Astrocyte (in vitro differentiated cells and primary cell): ENCODE measurements around the gene ELOVL7. TPM values are rescaled to one million over a fixed set of nuclear protein-coding genes. Genes with fewer than 3 reads are reported as not detected.
"Not testable (repeated sequence)": the region's sequence is repeated elsewhere in the genome, so short reads cannot be mapped to it uniquely, and the experiment has no call there.

Experiments used
- DNase-seq: peaks from one replicate; pipeline ENCODE4 v3.0.0-alpha.2; 2010; ENCODE audit warnings: low read depth
- FAIRE-seq: peaks from 2 replicates; lab custom pipeline; 2011; peaks lifted over from hg19 to GRCh38; lab: Jason Lieb, UNC
- H2AFZ ChIP-seq: 2 replicates; pipeline ENCODE4 v1.6.0; 2012; ENCODE audit warnings: low read depth, low read length, inconsistent platforms
- H3K27ac ChIP-seq: 2 replicates; pipeline ENCODE4 v1.5.1; 2011; ENCODE audit warnings: low read depth, low read length, inconsistent platforms
- H3K27me3 ChIP-seq: 2 replicates; pipeline ENCODE4 v1.6.0; 2011; ENCODE audit warnings: low read length, inconsistent platforms; ENCODE audit not compliant: insufficient read depth
- H3K36me3 ChIP-seq: 2 replicates; pipeline ENCODE4 v1.5.1; 2011; ENCODE audit warnings: low read length, inconsistent platforms; ENCODE audit not compliant: insufficient read depth
- H3K4me1 ChIP-seq: 2 replicates; pipeline ENCODE4 v1.5.1; 2011; ENCODE audit warnings: low read length, inconsistent platforms; ENCODE audit not compliant: insufficient read depth
- H3K4me2 ChIP-seq: 2 replicates; pipeline ENCODE4 v1.6.0; 2012; ENCODE audit warnings: low read length, inconsistent platforms
- H3K4me3 ChIP-seq: 2 replicates; pipeline ENCODE4 v1.5.1; 2011; ENCODE audit warnings: low read depth, mild to moderate bottlenecking, low read length, inconsistent platforms; ENCODE audit not compliant: insufficient read depth
- H3K79me2 ChIP-seq: 2 replicates; pipeline ENCODE4 v1.6.0; 2012; ENCODE audit warnings: mild to moderate bottlenecking, low read length, inconsistent platforms; ENCODE audit not compliant: insufficient read depth
- H3K9ac ChIP-seq: 2 replicates; pipeline ENCODE4 v1.6.0; 2012; ENCODE audit warnings: mild to moderate bottlenecking, low read length, inconsistent platforms
- H3K9me3 ChIP-seq: 2 replicates; pipeline ENCODE4 v1.5.1; 2012; ENCODE audit warnings: low read depth, mild to moderate bottlenecking, low read length, inconsistent platforms; ENCODE audit not compliant: insufficient read depth
- H4K20me1 ChIP-seq: 2 replicates; pipeline ENCODE4 v1.6.0; 2012; ENCODE audit warnings: low read length, inconsistent platforms; ENCODE audit not compliant: insufficient read depth
- H3K27ac Mint-ChIP-seq: one replicate; pipeline ENCODE4 v1.8.0; 2021; ENCODE audit warnings: mild to moderate bottlenecking, mixed read lengths; ENCODE audit not compliant: unreplicated experiment
- H3K27me3 Mint-ChIP-seq: one replicate; pipeline ENCODE4 v1.8.0; 2021; ENCODE audit warnings: low read depth, mixed read lengths; ENCODE audit not compliant: unreplicated experiment
- H3K36me3 Mint-ChIP-seq: one replicate; pipeline ENCODE4 v1.8.0; 2021; ENCODE audit warnings: low read depth, mixed read lengths; ENCODE audit not compliant: unreplicated experiment
- H3K4me1 Mint-ChIP-seq: one replicate; pipeline ENCODE4 v1.8.0; 2021; ENCODE audit warnings: low read depth, mixed read lengths; ENCODE audit not compliant: unreplicated experiment
- H3K4me3 Mint-ChIP-seq: one replicate; pipeline ENCODE4 v1.8.0; 2021; ENCODE audit warnings: mild to moderate bottlenecking, moderate library complexity, mixed read lengths; ENCODE audit not compliant: unreplicated experiment
- H3K9me3 Mint-ChIP-seq: one replicate; pipeline ENCODE4 v1.8.0; 2021; ENCODE audit warnings: mild to moderate bottlenecking, mixed read lengths; ENCODE audit not compliant: unreplicated experiment
- EZH2 ChIP-seq: IDR thresholded peaks from 2 replicates; pipeline ENCODE4 v1.6.1; 2012; ENCODE audit warnings: mild to moderate bottlenecking, low read length, inconsistent platforms; ENCODE audit not compliant: insufficient read depth
- total RNA-seq: library from RNA; stranded (reverse); gene quantifications from 2 replicates; pipeline ENCODE4 v1.2.1, GENCODE V29; 2021
- TF ChIP-seq, protein P1 (sequence below): IDR thresholded peaks from 2 replicates; pipeline ENCODE4 v1.5.1; 2011; ENCODE audit warnings: low read depth, mild to moderate bottlenecking, inconsistent platforms, low read length, moderate library complexity; ENCODE audit not compliant: insufficient read depth

Gene ELOVL7
- total RNA-seq, 1 donor from 2014 or later = 1.0 TPM

DNA sequence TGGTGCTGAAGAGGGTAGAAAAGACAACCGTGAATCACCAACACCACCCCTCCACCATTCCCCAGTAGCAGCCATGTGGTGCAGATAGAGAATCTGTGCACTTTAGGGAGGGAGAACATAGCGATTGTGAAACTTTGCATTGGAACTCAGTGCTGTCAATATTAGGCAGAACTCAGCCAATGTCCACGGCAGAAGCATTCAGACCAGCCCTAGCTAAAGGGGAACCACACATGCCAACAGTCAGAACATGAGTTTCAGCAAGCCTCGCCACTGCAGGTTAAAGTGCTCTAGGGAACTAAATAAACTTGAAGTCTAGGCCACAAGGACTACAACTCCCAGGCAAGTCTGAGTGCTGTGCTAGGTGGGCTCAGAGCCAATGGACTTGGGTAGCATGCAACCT is 105.6 kb downstream of the ELOVL7 start:
- Histone ChIP-seq H3K27me3 (no peaks in the 10 kb centered on the region), H4K20me1 (no peaks in the 10 kb centered on the region), H3K27ac (no peak overlapping the region), H3K4me1 (no peaks in the 10 kb centered on the region), H3K9ac (no peak overlapping the region), H3K79me2 (no peaks in the 10 kb centered on the region), H3K4me3 (no peak overlapping the region), H3K4me2 (no peak overlapping the region), H3K9me3 (no peaks in the 10 kb centered on the region), H3K36me3 (no peaks in the 10 kb centered on the region), H2AFZ (no peak overlapping the region)
- no peak overlapping the region for H3K27ac Mint-ChIP-seq
- FAIRE-seq (no peak), DNase-seq (peak; percentile 2)
- no peaks in the 10 kb centered on the region for H3K27me3 Mint-ChIP-seq
- TF ChIP-seq EZH2 = no peak
- TF ChIP-seq, protein P1, sequence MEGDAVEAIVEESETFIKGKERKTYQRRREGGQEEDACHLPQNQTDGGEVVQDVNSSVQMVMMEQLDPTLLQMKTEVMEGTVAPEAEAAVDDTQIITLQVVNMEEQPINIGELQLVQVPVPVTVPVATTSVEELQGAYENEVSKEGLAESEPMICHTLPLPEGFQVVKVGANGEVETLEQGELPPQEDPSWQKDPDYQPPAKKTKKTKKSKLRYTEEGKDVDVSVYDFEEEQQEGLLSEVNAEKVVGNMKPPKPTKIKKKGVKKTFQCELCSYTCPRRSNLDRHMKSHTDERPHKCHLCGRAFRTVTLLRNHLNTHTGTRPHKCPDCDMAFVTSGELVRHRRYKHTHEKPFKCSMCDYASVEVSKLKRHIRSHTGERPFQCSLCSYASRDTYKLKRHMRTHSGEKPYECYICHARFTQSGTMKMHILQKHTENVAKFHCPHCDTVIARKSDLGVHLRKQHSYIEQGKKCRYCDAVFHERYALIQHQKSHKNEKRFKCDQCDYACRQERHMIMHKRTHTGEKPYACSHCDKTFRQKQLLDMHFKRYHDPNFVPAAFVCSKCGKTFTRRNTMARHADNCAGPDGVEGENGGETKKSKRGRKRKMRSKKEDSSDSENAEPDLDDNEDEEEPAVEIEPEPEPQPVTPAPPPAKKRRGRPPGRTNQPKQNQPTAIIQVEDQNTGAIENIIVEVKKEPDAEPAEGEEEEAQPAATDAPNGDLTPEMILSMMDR = no peak
- no peak overlapping the region for H3K4me3 Mint-ChIP-seq
- H3K4me1 Mint-ChIP-seq = no peaks in the 10 kb centered on the region
- peaks cover 7% of the 10 kb centered on the region for H3K9me3 Mint-ChIP-seq
- H3K36me3 Mint-ChIP-seq = no peaks in the 10 kb centered on the region

- H3K36me3 ChIP-seq, H3K4me1 Mint-ChIP-seq, H3K9ac ChIP-seq, H3K4me1 ChIP-seq, H3K4me3 ChIP-seq, H3K27ac Mint-ChIP-seq, H3K27me3 ChIP-seq, H3K4me3 Mint-ChIP-seq, H3K9me3 ChIP-seq, H3K27me3 Mint-ChIP-seq, H2AFZ ChIP-seq, H3K27ac ChIP-seq, DNase-seq, H3K4me2 ChIP-seq, H4K20me1 ChIP-seq, H3K9me3 Mint-ChIP-seq, H3K36me3 Mint-ChIP-seq, H3K79me2 ChIP-seq, FAIRE-seq: not testable (repeated sequence)
Observed at GRCh38 chr5:60730858-60731257, 113.2 kb downstream of the ELOVL7 start.

DNA sequence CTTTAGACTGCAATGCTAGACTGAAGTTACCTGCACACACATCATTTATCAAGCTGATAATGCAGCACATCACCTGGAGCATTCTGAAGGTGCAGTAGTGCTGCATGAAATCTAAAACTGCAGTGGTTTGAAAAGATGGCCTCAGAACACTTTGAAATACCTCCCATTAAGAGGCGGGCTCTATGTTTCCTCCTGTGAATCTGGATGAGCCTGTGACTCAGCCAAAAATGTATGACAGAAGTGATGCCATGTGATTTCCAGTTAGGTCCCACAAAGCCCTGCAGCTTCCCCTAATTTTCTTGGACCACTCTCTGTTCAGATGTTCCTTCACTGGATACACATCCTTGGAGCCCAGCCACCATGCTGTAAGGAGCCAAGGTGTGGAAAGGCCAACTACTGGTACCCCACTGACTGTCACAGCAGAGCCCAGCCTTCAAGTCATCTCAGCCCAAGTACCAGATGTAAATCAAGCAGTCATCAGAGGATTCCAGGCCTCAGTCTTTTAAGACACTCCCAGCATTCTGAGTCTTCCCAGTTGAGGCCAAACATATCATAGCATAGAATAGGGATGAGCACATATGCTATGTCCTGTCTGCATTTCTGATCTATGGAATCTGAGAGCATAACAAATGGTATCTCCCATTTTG is 116.9 kb downstream of the ELOVL7 start:
- H3K27ac Mint-ChIP-seq = no peak overlapping the region
- no peak for FAIRE-seq
- H3K79me2 ChIP-seq = no peaks in the 10 kb centered on the region

More for the DNA sequence above, 116.9 kb downstream of the ELOVL7 start:
- TF ChIP-seq, protein P1 = no peak
- no peak for TF ChIP-seq EZH2
- Histone ChIP-seq H3K4me3 (no peak overlapping the region), H4K20me1 (no peaks in the 10 kb centered on the region), H2AFZ (no peak overlapping the region), H3K9me3 (no peaks in the 10 kb centered on the region), H3K4me1 (no peaks in the 10 kb centered on the region), H3K27ac (no peak overlapping the region), H3K36me3 (no peaks in the 10 kb centered on the region), H3K4me2 (no peak overlapping the region), H3K27me3 (no peaks in the 10 kb centered on the region), H3K9ac (no peak overlapping the region)
- Mint-ChIP-seq H3K4me3 (no peak overlapping the region), H3K4me1 (no peaks in the 10 kb centered on the region), H3K27me3 (no peaks in the 10 kb centered on the region), H3K9me3 (peaks cover 3% of the 10 kb centered on the region), H3K36me3 (no peaks in the 10 kb centered on the region)
- DNase-seq = no peak
